HepG2 (cell line): ENCODE measurements around the gene STRADB. TPM values are rescaled to one million over a fixed set of nuclear protein-coding genes. Genes with fewer than 3 reads are reported as not detected.

Experiments used
- ATAC-seq: fragments of 200-7000 bp; cut with Tn5 transposase; 3 replicates; pipeline ENCODE4 v1.9.1; 2020; ENCODE audit warnings: mild to moderate bottlenecking, moderate library complexity
- BruUV-seq: library from RNA; stranded (reverse); fragments of 400-500 nt; replicated peaks from 2 replicates; lab custom pipeline; 2021; lab: Mats Ljungman, UMichigan
- CTCF ChIA-PET: fragments of 300-600 bp; formaldehyde crosslinking; extraction: SDS; loops from one replicate; lab custom pipeline; 2021; ENCODE audit warnings: low total read pairs, inconsistent platforms, low intra/inter-chr PET ratio; lab: Yijun Ruan, JAX
- POLR2A ChIA-PET: fragments of 350-600 bp; sonication (Branson Sonifier 250); formaldehyde crosslinking; loops from one replicate; lab custom pipeline; 2020; ENCODE audit warnings: antibody characterized with exemption, inconsistent platforms; lab: Yijun Ruan, JAX
- DNase-seq: peaks from one replicate; pipeline ENCODE4 v3.0.0-alpha.2; 2015; ENCODE audit warnings: low spot score
- FAIRE-seq: peaks from 3 replicates; lab custom pipeline; 2011; peaks lifted over from hg19 to GRCh38; lab: Jason Lieb, UNC
- H2AFZ ChIP-seq: one replicate; pipeline ENCODE4 v1.6.1; 2011; ENCODE audit warnings: low read length, inconsistent platforms
- H3K27ac ChIP-seq: fragments of 300-600 bp; 3 replicates; pipeline ENCODE4 v1.8.0; 2011; ENCODE audit warnings: mixed run types, mild to moderate bottlenecking, mixed read lengths, low read length, inconsistent platforms; ENCODE audit not compliant: insufficient read depth; ENCODE audit errors: extremely low read length
- H3K27me3 ChIP-seq, 2 experiments: fragments of 200-600 bp in 1 of 2; 2 replicates in 1 of 2; 3 replicates in 1 of 2; pipeline versions ENCODE4 v1.6.0 to v1.8.0; 2011; ENCODE audit warnings: low read length in 2 of 2, mild to moderate bottlenecking in 2 of 2, moderate library complexity in 2 of 2, inconsistent platforms in 1 of 2; ENCODE audit not compliant: insufficient read depth in 2 of 2, control insufficient read depth in 1 of 2
- H3K36me3 ChIP-seq, 2 experiments: fragments of 200-600 bp in 1 of 2; replicated peaks in 1 of 2; 2 replicates in 1 of 2; 3 replicates in 1 of 2; pipeline versions ENCODE4 v1.5.1 to v1.8.0; 2011; ENCODE audit warnings: low read length in 2 of 2, inconsistent platforms in 1 of 2; ENCODE audit not compliant: insufficient read depth in 2 of 2, control insufficient read depth in 1 of 2
- H3K4me1 ChIP-seq: 2 replicates; pipeline ENCODE4 v1.5.1; 2012; ENCODE audit warnings: low read length, inconsistent platforms; ENCODE audit not compliant: insufficient read depth
- H3K4me2 ChIP-seq: 2 replicates; pipeline ENCODE4 v1.6.0; 2011; ENCODE audit warnings: low read depth, low read length, inconsistent platforms
- H3K4me3 ChIP-seq, 3 experiments: fragments of 200-600 bp in 1 of 3; sonication (generic), shearing (Covaris generic) in 1 of 3; replicated peaks in 1 of 3; 2 replicates each; pipeline ENCODE4 v1.5.1; 2011 to 2016; ENCODE audit warnings: low read length in 3 of 3, inconsistent platforms in 2 of 3, low read depth in 2 of 3, mild to moderate bottlenecking in 2 of 3, control low read depth in 1 of 3, mixed read lengths in 1 of 3; ENCODE audit not compliant: insufficient read depth in 1 of 3
- H3K79me2 ChIP-seq: one replicate; pipeline ENCODE4 v1.6.1; 2011; ENCODE audit warnings: low read length, inconsistent platforms; ENCODE audit not compliant: insufficient read depth
- H3K9ac ChIP-seq: 2 replicates; pipeline ENCODE4 v1.6.0; 2011; ENCODE audit warnings: mild to moderate bottlenecking, low read depth, low read length, inconsistent platforms; ENCODE audit not compliant: insufficient read depth
- H3K9me3 ChIP-seq: 2 replicates; pipeline ENCODE4 v1.5.1; 2012; ENCODE audit warnings: mild to moderate bottlenecking, low read length
- H4K20me1 ChIP-seq: 2 replicates; pipeline ENCODE4 v1.6.0; 2011; ENCODE audit warnings: inconsistent platforms, mild to moderate bottlenecking, low read length, moderate library complexity; ENCODE audit not compliant: insufficient read depth
- EED ChIP-seq: sonication (generic); formaldehyde crosslinking; IDR thresholded peaks from 2 replicates; pipeline ENCODE4 v1.5.0; 2020; ENCODE audit warnings: mild to moderate bottlenecking, missing genetic modification reagents
- KAT7 ChIP-seq: IDR thresholded peaks from 2 replicates; pipeline ENCODE4 v1.6.1; 2018; ENCODE audit warnings: borderline replicate concordance, missing compliant biosample characterization
- MED13 ChIP-seq: sonication (generic); formaldehyde crosslinking; IDR thresholded peaks from 2 replicates; pipeline ENCODE4 v1.5.0; 2020; ENCODE audit warnings: missing genetic modification reagents
- NFKBIZ ChIP-seq: IDR thresholded peaks from 2 replicates; pipeline ENCODE4 v1.6.1; 2018; ENCODE audit warnings: missing genetic modification reagents, missing compliant biosample characterization
- SYNCRIP ChIP-seq: fragments of 200-400 bp; formaldehyde crosslinking; IDR thresholded peaks from 2 replicates; pipeline ENCODE4 v1.6.1; 2018; ENCODE audit warnings: mild to moderate bottlenecking, low read depth, low read length; ENCODE audit not compliant: insufficient read depth
- ZNF121 ChIP-seq: sonication (generic); formaldehyde crosslinking; IDR thresholded peaks from 2 replicates; pipeline ENCODE4 v1.5.0; 2020; ENCODE audit warnings: mild to moderate bottlenecking, missing genetic modification reagents
- ZNF224 ChIP-seq: sonication (generic); formaldehyde crosslinking; IDR thresholded peaks from 2 replicates; pipeline ENCODE4 v1.5.0; 2020; ENCODE audit warnings: mild to moderate bottlenecking, missing genetic modification reagents
- ZNF260 ChIP-seq: sonication (generic); formaldehyde crosslinking; IDR thresholded peaks from 2 replicates; pipeline ENCODE4 v1.4.0; 2020; ENCODE audit warnings: missing genetic modification reagents, low read depth, mild to moderate bottlenecking, borderline replicate concordance
- ZNF3 ChIP-seq: IDR thresholded peaks from 2 replicates; pipeline ENCODE4 v1.7.0; 2017; ENCODE audit warnings: inconsistent platforms
- ZNF670 ChIP-seq: sonication (generic); formaldehyde crosslinking; IDR thresholded peaks from 2 replicates; pipeline ENCODE4 v1.8.0; 2022; ENCODE audit warnings: mild to moderate bottlenecking, missing genetic modification reagents, borderline replicate concordance
- ZZZ3 ChIP-seq: sonication (generic); formaldehyde crosslinking; IDR thresholded peaks from 2 replicates; pipeline ENCODE4 v1.4.0; 2020; ENCODE audit warnings: missing genetic modification reagents, mild to moderate bottlenecking, borderline replicate concordance
- in situ Hi-C: cut with HindIII; loops from 2 replicates; pipeline ENCODE4 v1.10.0; 2017; ENCODE audit warnings: low pct_unique_long_range_greater_than_20kb; ENCODE audit not compliant: extremely low pct_ligation_motif_present
- intact Hi-C: fragments of 100-400 bp; cut with micrococcal nuclease; formaldehyde crosslinking; loops from one replicate; pipeline ENCODE4 v1.10.0; 2022; ENCODE audit not compliant: unreplicated experiment
- polyA plus RNA-seq, 8 experiments: library from polyadenylated mRNA; depleted of rRNA in 3 of 8; stranded (reverse) in 7 of 8; unstranded in 1 of 8; fragments of >200 nt; fragmentation: Illumina TruSeq in 4 of 8; extraction: Trizol in 4 of 8; gene quantifications; 2 replicates each; pipeline versions ENCODE4 v1.2.1 to v1.2.3, GENCODE V29; 2011 to 2016; ENCODE audit warnings: low read depth in 4 of 8, missing spikeins in 1 of 8, mixed read lengths in 1 of 8; ENCODE audit not compliant: insufficient read depth in 1 of 8
- total RNA-seq, 5 experiments: library from RNA; depleted of rRNA; stranded (reverse); fragments of >200 nt; fragmentation: Illumina TruSeq; extraction: Trizol; gene quantifications; 2 replicates each; pipeline ENCODE4 v1.2.3, GENCODE V29; 2016; ENCODE audit warnings: low read depth in 1 of 5
- TF ChIP-seq, protein P1 (sequence below): sonication (generic); formaldehyde crosslinking; IDR thresholded peaks from 2 replicates; pipeline ENCODE4 v1.4.0; 2020; ENCODE audit warnings: missing genetic modification reagents

STRADB gene
- total and polyA plus RNA-seq, 2 of the 13 experiments (the other 11 are each of a cell fraction or from before 2014, with no cell fraction given), result 34.1 to 66.6 TPM

DNA sequence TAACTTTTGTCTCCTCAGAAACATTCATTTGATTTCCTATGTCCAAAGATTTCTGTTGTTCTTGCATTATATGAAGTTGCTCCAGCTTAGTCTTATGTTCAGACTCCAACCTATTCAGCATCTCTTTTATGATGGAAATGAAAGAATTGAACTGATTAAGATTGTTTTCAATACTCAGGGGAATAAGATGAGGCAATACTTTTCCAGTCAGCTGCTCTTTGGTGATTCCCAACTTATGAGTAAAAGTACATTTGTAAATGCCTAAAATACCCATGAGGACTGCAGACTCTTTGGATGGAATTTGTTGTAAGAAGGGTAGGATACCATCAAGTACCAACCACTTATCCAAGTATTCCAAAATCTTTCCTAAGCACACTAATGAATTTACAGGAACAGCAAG lies 40.1 kb upstream of the STRADB start:
- no TSS peak for BruUV-seq
- H3K9ac ChIP-seq, result no peak overlapping the region
- in situ Hi-C loops, result no loop called here
- H3K27ac ChIP-seq, result no peak overlapping the region
- peaks cover 2% of the 10 kb centered on the region for H3K79me2 ChIP-seq
- no peak overlapping the region for H2AFZ ChIP-seq
- ATAC-seq (no peak), DNase-seq (no peak), FAIRE-seq (no peak)
- CTCF ChIA-PET, result no interaction called here
- H3K4me2 ChIP-seq, result no peak overlapping the region
- TF ChIP-seq, protein P1, sequence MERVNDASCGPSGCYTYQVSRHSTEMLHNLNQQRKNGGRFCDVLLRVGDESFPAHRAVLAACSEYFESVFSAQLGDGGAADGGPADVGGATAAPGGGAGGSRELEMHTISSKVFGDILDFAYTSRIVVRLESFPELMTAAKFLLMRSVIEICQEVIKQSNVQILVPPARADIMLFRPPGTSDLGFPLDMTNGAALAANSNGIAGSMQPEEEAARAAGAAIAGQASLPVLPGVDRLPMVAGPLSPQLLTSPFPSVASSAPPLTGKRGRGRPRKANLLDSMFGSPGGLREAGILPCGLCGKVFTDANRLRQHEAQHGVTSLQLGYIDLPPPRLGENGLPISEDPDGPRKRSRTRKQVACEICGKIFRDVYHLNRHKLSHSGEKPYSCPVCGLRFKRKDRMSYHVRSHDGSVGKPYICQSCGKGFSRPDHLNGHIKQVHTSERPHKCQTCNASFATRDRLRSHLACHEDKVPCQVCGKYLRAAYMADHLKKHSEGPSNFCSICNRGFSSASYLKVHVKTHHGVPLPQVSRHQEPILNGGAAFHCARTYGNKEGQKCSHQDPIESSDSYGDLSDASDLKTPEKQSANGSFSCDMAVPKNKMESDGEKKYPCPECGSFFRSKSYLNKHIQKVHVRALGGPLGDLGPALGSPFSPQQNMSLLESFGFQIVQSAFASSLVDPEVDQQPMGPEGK (CRISPR knock-in tag), result no peak
- TF ChIP-seq MED13 (CRISPR knock-in tag) (no peak), NFKBIZ (CRISPR knock-in tag) (no peak), EED (no peak), ZNF260 (no peak), SYNCRIP (no peak), ZNF121 (CRISPR knock-in tag) (no peak), ZNF3 (no peak), ZNF670 (no peak), ZNF224 (CRISPR knock-in tag) (no peak), KAT7 (CRISPR knock-in tag) (no peak), ZZZ3 (no peak)
- POLR2A ChIA-PET, result no interaction called here
- peaks cover 19% of the 10 kb centered on the region for H3K4me1 ChIP-seq
- intact Hi-C loops, result no loop called here
- no peaks in the 10 kb centered on the region for H3K27me3 ChIP-seq
- H3K9me3 ChIP-seq, result no peaks in the 10 kb centered on the region
- no peak overlapping the region for H3K4me3 ChIP-seq
- H4K20me1 ChIP-seq, result no peaks in the 10 kb centered on the region
- peaks cover 0 to 3% of the 10 kb centered on the region in 2 experiments; a peak in 1 of 5 replicates for H3K36me3 ChIP-seq
